Hepatocyte (in vitro differentiated cells): Measurements from ENCODE around the gene GABBR2. TPM values are rescaled to one million over a fixed set of nuclear protein-coding genes. Genes with fewer than 3 reads are reported as not detected.
"Not testable (repeated sequence)": the region's sequence is repeated elsewhere in the genome, so short reads cannot be mapped to it uniquely, and the experiment has no call there.

ENCODE experiments used
- DNase-seq: peaks from one replicate; pipeline ENCODE4 v3.0.0-alpha.2; 2016; ENCODE audit warnings: low spot score
- H2AFZ ChIP-seq: fragments of 200-600 bp; sonication (generic); 2 replicates; pipeline ENCODE4 v1.6.0; 2016; ENCODE audit warnings: antibody characterized with exemption, mild to moderate bottlenecking
- H3K27ac ChIP-seq: fragments of 200-600 bp; sonication (generic); 2 replicates; pipeline ENCODE4 v1.5.1; 2016; ENCODE audit warnings: mild to moderate bottlenecking
- H3K27me3 ChIP-seq: fragments of 200-600 bp; sonication (generic); 2 replicates; pipeline ENCODE4 v1.6.1; 2016
- H3K36me3 ChIP-seq: fragments of 200-600 bp; sonication (generic); replicated peaks from 2 replicates; pipeline ENCODE4 v1.5.1; 2016; ENCODE audit warnings: low read depth; ENCODE audit not compliant: insufficient read depth
- H3K4me1 ChIP-seq: fragments of 200-600 bp; sonication (generic); 2 replicates; pipeline ENCODE4 v1.5.1; 2016; ENCODE audit warnings: mild to moderate bottlenecking, moderate library complexity; ENCODE audit not compliant: insufficient read depth
- H3K4me2 ChIP-seq: fragments of 200-600 bp; sonication (generic); 2 replicates; pipeline ENCODE4 v1.6.0; 2016
- H3K4me3 ChIP-seq: fragments of 200-600 bp; sonication (generic); 2 replicates; pipeline ENCODE4 v1.5.1; 2016; ENCODE audit warnings: mild to moderate bottlenecking
- H3K79me2 ChIP-seq: fragments of 200-600 bp; sonication (generic); 2 replicates; pipeline ENCODE4 v1.6.0; 2017; ENCODE audit warnings: mild to moderate bottlenecking
- H3K9me2 ChIP-seq: fragments of 200-600 bp; sonication (generic); replicated peaks from 2 replicates; pipeline ENCODE4 v1.6.0; 2017; ENCODE audit warnings: mild to moderate bottlenecking; ENCODE audit not compliant: insufficient read depth
- H3K9me3 ChIP-seq: fragments of 200-600 bp; sonication (generic); 2 replicates; pipeline ENCODE4 v1.5.1; 2016; ENCODE audit warnings: low read depth, mild to moderate bottlenecking
- H4K20me1 ChIP-seq: fragments of 200-600 bp; sonication (generic); 2 replicates; pipeline ENCODE4 v1.6.0; 2016; ENCODE audit warnings: mild to moderate bottlenecking; ENCODE audit not compliant: insufficient read depth, poor library complexity, severe bottlenecking
- EZH2 ChIP-seq: fragments of 200-600 bp; sonication (generic); IDR thresholded peaks from 2 replicates; pipeline ENCODE4 v1.6.1; 2016; ENCODE audit warnings: antibody characterized with exemption, mild to moderate bottlenecking, borderline replicate concordance
- EZH2phosphoT487 ChIP-seq: fragments of 200-600 bp; sonication (generic); IDR thresholded peaks from one replicate; pipeline ENCODE4 v1.6.1; 2018; ENCODE audit warnings: antibody characterized with exemption, mild to moderate bottlenecking, low read depth, moderate library complexity; ENCODE audit not compliant: unreplicated experiment, severe bottlenecking
- WGBS: methylation state at CpG from one replicate; pipeline ENCODE4 v1.1.6; 2016; ENCODE audit warnings: low lambda C conversion rate; ENCODE audit errors: missing lambda C conversion rate; 5-methylcytosine and 5-hydroxymethylcytosine counted together
- polyA plus RNA-seq: library from polyadenylated mRNA; unstranded; fragments of >200 nt; fragmentation: Nextera tagmentation; extraction: Ambion mirVana; gene quantifications from 2 replicates; pipeline ENCODE4 v1.2.1, GENCODE V29; 2016
- total RNA-seq: library from RNA; depleted of rRNA; stranded (reverse); fragments of >200 nt; gene quantifications from 2 replicates; pipeline ENCODE4 v1.2.3, GENCODE V29; 2014
- TF ChIP-seq, protein P1 (sequence below): fragments of 200-600 bp; sonication (generic); IDR thresholded peaks from 2 replicates; pipeline ENCODE4 v1.5.1; 2016; ENCODE audit warnings: antibody characterized with exemption, mild to moderate bottlenecking; ENCODE audit not compliant: poor library complexity

GABBR2 gene
- total and polyA plus RNA-seq, 2 experiments from 2014 or later: 0.20 to 0.28 TPM

DNA sequence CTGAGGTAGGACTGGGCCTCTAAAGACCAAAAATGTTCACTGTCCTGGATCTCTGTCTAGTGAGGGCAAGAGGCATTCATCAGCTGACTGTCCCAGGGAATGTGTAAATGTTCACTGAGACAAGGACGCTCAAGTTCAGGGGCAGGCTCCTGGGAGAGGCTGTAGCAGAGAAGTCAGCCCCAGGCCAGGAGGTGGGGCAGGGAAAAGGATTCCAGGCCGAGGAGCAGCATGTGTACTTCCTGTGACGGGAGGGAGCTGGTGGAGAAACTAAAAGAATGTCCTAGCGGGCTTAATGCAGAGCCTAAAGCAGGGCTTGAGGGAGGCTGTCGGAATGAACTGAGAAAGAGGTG lies 205.8 kb downstream of the GABBR2 start:
- TF ChIP-seq EZH2 (no peak), EZH2phosphoT487 (no peak)
- TF ChIP-seq, protein P1, sequence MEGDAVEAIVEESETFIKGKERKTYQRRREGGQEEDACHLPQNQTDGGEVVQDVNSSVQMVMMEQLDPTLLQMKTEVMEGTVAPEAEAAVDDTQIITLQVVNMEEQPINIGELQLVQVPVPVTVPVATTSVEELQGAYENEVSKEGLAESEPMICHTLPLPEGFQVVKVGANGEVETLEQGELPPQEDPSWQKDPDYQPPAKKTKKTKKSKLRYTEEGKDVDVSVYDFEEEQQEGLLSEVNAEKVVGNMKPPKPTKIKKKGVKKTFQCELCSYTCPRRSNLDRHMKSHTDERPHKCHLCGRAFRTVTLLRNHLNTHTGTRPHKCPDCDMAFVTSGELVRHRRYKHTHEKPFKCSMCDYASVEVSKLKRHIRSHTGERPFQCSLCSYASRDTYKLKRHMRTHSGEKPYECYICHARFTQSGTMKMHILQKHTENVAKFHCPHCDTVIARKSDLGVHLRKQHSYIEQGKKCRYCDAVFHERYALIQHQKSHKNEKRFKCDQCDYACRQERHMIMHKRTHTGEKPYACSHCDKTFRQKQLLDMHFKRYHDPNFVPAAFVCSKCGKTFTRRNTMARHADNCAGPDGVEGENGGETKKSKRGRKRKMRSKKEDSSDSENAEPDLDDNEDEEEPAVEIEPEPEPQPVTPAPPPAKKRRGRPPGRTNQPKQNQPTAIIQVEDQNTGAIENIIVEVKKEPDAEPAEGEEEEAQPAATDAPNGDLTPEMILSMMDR: no peak
- H3K27ac ChIP-seq: peak overlapping the region; percentile 56
- WGBS: 27% methylated on average over 4 of the region's 5 CpGs
- no peaks in the 10 kb centered on the region for H3K36me3 ChIP-seq
- no peaks in the 10 kb centered on the region for H3K27me3 ChIP-seq
- H3K9me3 ChIP-seq: no peaks in the 10 kb centered on the region
- peaks cover 5% of the 10 kb centered on the region for H3K4me1 ChIP-seq
- H3K4me3 ChIP-seq: no peak overlapping the region
- no peak overlapping the region for H3K4me2 ChIP-seq
- H3K79me2 ChIP-seq: no peaks in the 10 kb centered on the region
- no peaks in the 10 kb centered on the region for H4K20me1 ChIP-seq
- H3K9me2 ChIP-seq: no peaks in the 10 kb centered on the region
- H2AFZ ChIP-seq: no peak overlapping the region
- DNase-seq: peak; percentile 64

DNA sequence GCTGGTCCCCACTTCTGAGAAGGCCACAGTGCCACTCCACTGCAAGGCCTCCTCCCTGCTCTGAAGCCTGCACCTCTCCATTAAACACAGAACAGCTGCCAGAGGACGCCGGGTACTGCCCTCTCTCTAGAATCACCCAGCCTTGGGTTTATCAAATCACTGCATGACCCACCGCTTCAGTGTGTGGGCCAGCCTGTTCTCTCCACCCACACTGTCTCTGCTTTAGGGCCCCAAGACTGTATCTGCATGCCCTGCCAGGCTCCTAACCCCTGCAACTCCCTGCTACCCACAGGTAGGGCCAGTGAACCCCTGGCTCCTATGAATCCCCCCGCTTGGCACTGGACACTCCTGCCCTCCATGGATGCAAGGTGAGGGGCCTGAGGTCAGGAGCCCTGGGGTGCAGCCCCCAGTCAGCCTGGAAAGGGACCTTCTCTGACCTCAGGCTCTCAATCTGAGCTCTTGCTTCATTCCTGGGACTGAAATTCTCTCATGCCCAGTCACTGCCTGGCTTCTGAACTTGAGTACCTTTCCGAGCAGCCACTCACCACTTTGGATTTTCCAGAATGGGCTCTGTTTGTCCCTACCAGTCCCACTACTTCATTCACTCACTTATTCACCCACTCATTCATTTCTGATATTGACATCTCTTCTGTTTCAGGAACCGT lies 206.3 kb downstream of the GABBR2 start:
- H3K27me3 ChIP-seq: no peaks in the 10 kb centered on the region
- peak; percentile 38 for DNase-seq
- WGBS: 78% methylated on average over 6 of the region's 6 CpGs
- H3K9me2 ChIP-seq: no peaks in the 10 kb centered on the region
- H3K36me3 ChIP-seq: no peaks in the 10 kb centered on the region
- no peaks in the 10 kb centered on the region for H4K20me1 ChIP-seq
- H3K4me1 ChIP-seq: peaks cover 5% of the 10 kb centered on the region
- no peak overlapping the region for H3K4me2 ChIP-seq
- no peaks in the 10 kb centered on the region for H3K79me2 ChIP-seq
- no peaks in the 10 kb centered on the region for H3K9me3 ChIP-seq
- peak overlapping the region; percentile 56 for H3K27ac ChIP-seq
- TF ChIP-seq EZH2phosphoT487: no peak
- no peak for TF ChIP-seq EZH2
- TF ChIP-seq, protein P1: no peak
- no peak overlapping the region for H3K4me3 ChIP-seq
- H2AFZ ChIP-seq: no peak overlapping the region

DNA sequence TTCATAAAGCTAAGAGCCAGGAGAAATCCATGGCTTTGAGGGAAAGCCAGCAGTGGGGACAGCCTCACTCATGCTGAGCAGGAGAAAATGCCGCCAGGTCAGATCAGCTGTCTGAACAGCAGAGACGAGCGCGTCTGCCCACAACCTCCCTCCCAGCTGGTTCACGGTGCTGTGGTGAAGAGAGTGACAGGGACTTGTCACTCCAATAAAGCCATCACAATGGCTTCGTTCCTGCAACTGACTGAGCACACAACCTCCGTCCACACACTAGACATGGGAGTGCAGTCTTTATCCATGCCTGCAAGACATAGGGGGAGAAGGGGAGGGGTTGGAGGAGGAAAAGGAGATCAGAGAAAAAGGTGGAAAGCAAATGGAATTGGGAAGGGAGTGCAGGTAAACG lies 206.9 kb downstream of the GABBR2 start:
- H4K20me1 ChIP-seq: no peaks in the 10 kb centered on the region
- H2AFZ ChIP-seq: no peak overlapping the region
- no peaks in the 10 kb centered on the region for H3K9me3 ChIP-seq

DNA sequence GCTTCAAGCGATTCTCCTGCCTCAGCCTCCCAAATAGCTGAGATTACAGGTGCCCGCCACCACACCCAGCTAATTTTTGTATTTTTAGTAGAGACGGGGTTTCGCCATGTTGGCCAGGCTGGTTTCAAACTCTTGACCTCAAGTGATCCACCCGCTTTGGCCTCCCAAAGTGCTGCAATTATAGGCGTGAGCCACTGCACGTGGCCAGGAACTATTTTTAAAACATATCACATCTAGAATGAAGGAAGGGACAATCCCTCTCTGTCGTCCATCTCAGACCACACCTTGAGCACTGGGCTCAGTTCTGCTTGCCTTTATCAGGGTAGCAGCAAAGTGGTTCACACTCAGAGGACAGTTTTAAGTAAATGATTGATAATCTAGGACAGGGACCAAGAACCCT lies 207.5 kb downstream of the GABBR2 start:
- not testable (repeated sequence) for H3K4me3 ChIP-seq, H2AFZ ChIP-seq, H4K20me1 ChIP-seq, H3K27me3 ChIP-seq, H3K9me2 ChIP-seq, H3K36me3 ChIP-seq, H3K79me2 ChIP-seq, DNase-seq, H3K4me2 ChIP-seq, H3K9me3 ChIP-seq, H3K27ac ChIP-seq, H3K4me1 ChIP-seq
- WGBS: 89% methylated on average over 8 of the region's 8 CpGs

More for the DNA sequence above, 206.9 kb downstream of the GABBR2 start:
- H3K27ac ChIP-seq: no peak overlapping the region
- H3K9me2 ChIP-seq: no peaks in the 10 kb centered on the region
- no peak overlapping the region for H3K4me2 ChIP-seq
- WGBS: 78% methylated on average over 8 of the region's 8 CpGs
- TF ChIP-seq EZH2 (no peak), EZH2phosphoT487 (no peak)
- TF ChIP-seq, protein P1: no peak
- H3K4me3 ChIP-seq: no peak overlapping the region
- H3K36me3 ChIP-seq: no peaks in the 10 kb centered on the region
- no peak for DNase-seq
- H3K79me2 ChIP-seq: no peaks in the 10 kb centered on the region
- peaks cover 5% of the 10 kb centered on the region for H3K4me1 ChIP-seq
- H3K27me3 ChIP-seq: no peaks in the 10 kb centered on the region
